OCI-LY7 (cell line): ENCODE data around the gene NME2. TPM values are rescaled to one million over a fixed set of nuclear protein-coding genes. Genes with fewer than 3 reads are reported as not detected.

ENCODE experiments used
- BruUV-seq: library from RNA; stranded (reverse); fragments of 400-500 nt; replicated peaks from 2 replicates; lab custom pipeline; 2021; lab: Mats Ljungman, UMichigan
- CTCF ChIA-PET: fragments of 300-600 bp; sonication (Branson Sonifier 250); formaldehyde crosslinking; loops from one replicate; lab custom pipeline; 2022; ENCODE audit warnings: antibody characterized with exemption; ENCODE audit not compliant: unreplicated experiment; lab: Charles Lee
- POLR2A ChIA-PET: fragments of 300-600 bp; sonication (Branson Sonifier 250); formaldehyde crosslinking; loops from one replicate; lab custom pipeline; 2022; ENCODE audit warnings: antibody characterized with exemption; lab: Charles Lee
- DNase-seq: peaks from one replicate; pipeline ENCODE4 v3.0.0-alpha.2; 2015; ENCODE audit warnings: low spot score
- H2AFZ ChIP-seq: fragments of 200-600 bp; sonication (generic), shearing (Covaris generic); 2 replicates; pipeline ENCODE4 v1.6.1; 2014; ENCODE audit warnings: mild to moderate bottlenecking, antibody characterized with exemption, low read length, moderate library complexity
- H3K27ac ChIP-seq: fragments of 200-600 bp; sonication (generic); 2 replicates; pipeline ENCODE4 v1.5.1; 2014; ENCODE audit warnings: mixed run types, low read depth, mild to moderate bottlenecking, moderate library complexity, low read length, inconsistent platforms; ENCODE audit not compliant: poor library complexity, severe bottlenecking
- H3K36me3 ChIP-seq: fragments of 200-600 bp; sonication (generic); 2 replicates; pipeline ENCODE4 v1.6.1; 2014; ENCODE audit warnings: mild to moderate bottlenecking, antibody characterized with exemption, low read length, moderate library complexity, mixed read lengths; ENCODE audit not compliant: insufficient read depth
- H3K4me1 ChIP-seq: fragments of 200-600 bp; sonication (generic); 2 replicates; pipeline ENCODE4 v1.5.1; 2014; ENCODE audit warnings: mild to moderate bottlenecking, low read length; ENCODE audit not compliant: insufficient read depth, poor library complexity, severe bottlenecking
- H3K4me2 ChIP-seq: fragments of 200-600 bp; sonication (generic); 2 replicates; pipeline ENCODE4 v1.6.1; 2014; ENCODE audit warnings: mild to moderate bottlenecking, low read length
- H3K4me3 ChIP-seq: fragments of 200-600 bp; sonication (generic); 2 replicates; pipeline ENCODE4 v1.5.1; 2014; ENCODE audit warnings: mild to moderate bottlenecking, low read depth, low read length; ENCODE audit not compliant: poor library complexity, severe bottlenecking
- H3K79me2 ChIP-seq: fragments of 200-600 bp; sonication (generic); 2 replicates; pipeline ENCODE4 v1.6.1; 2016; ENCODE audit warnings: low read depth, mild to moderate bottlenecking, low read length, moderate library complexity, mixed read lengths; ENCODE audit not compliant: insufficient read depth
- H3K9me2 ChIP-seq: fragments of 200-600 bp; sonication (generic); 2 replicates; pipeline ENCODE4 v1.6.1; 2016; ENCODE audit warnings: mild to moderate bottlenecking, low read length, mixed read lengths; ENCODE audit not compliant: insufficient read depth
- H3K9me3 ChIP-seq: fragments of 200-600 bp; sonication (generic); 2 replicates; pipeline ENCODE4 v1.6.1; 2014; ENCODE audit warnings: mild to moderate bottlenecking, mixed run types, low read length, mixed read lengths
- H4K20me1 ChIP-seq: fragments of 200-600 bp; sonication (generic); 2 replicates; pipeline ENCODE4 v1.6.1; 2014; ENCODE audit warnings: mild to moderate bottlenecking, antibody characterized with exemption, low read length, moderate library complexity, mixed read lengths; ENCODE audit not compliant: insufficient read depth
- CTCF ChIP-seq: fragments of 200-600 bp; sonication (generic); conservative IDR thresholded peaks from 2 replicates; pipeline ENCODE4 v1.5.1; 2014; ENCODE audit warnings: mild to moderate bottlenecking, antibody characterized with exemption, low read length, moderate library complexity, mixed read lengths
- EZH2phosphoT487 ChIP-seq: fragments of 200-600 bp; sonication (generic); IDR thresholded peaks from 2 replicates; pipeline ENCODE4 v1.6.1; 2018; ENCODE audit warnings: low read depth, borderline replicate concordance, mild to moderate bottlenecking, mixed run types, antibody characterized with exemption, low read length, moderate library complexity, mixed read lengths
- intact Hi-C: fragments of 100-400 bp; cut with micrococcal nuclease; formaldehyde crosslinking; loops from one replicate; pipeline ENCODE4 v1.10.0; 2022; ENCODE audit not compliant: unreplicated experiment
- total RNA-seq, 2 experiments: library from RNA; depleted of rRNA in 1 of 2; stranded (reverse); fragments of >200 nt in 1 of 2; shearing (Covaris generic) in 1 of 2; gene quantifications; 2 replicates each; pipeline ENCODE4 v1.2.3, GENCODE V29; 2014 to 2022

The NME2 gene
- total RNA-seq, 2 experiments from 2014 or later = 369 to 582 TPM

- H3K79me2 ChIP-seq = no peaks in the 10 kb centered on the region
- H3K4me2 ChIP-seq = no peak overlapping the region
- no peaks in the 10 kb centered on the region for H4K20me1 ChIP-seq
- H3K9me3 ChIP-seq = no peaks in the 10 kb centered on the region
- no peaks in the 10 kb centered on the region for H3K36me3 ChIP-seq
- H3K4me1 ChIP-seq = peaks cover 3% of the 10 kb centered on the region
- POLR2A ChIA-PET = no interaction called here
- intact Hi-C loops = no loop called here
- BruUV-seq = no TSS peak
- no peak overlapping the region for H3K27ac ChIP-seq
- no peak overlapping the region for H2AFZ ChIP-seq
- no peak for DNase-seq
- TF ChIP-seq EZH2phosphoT487 (no peak), CTCF (no peak)
- H3K4me3 ChIP-seq = no peak overlapping the region
- H3K9me2 ChIP-seq = no peaks in the 10 kb centered on the region
- CTCF ChIA-PET = no interaction called here
Measured at GRCh38 chr17:51132964-51133319, 33.3 kb upstream of the NME2 start.

- TF ChIP-seq CTCF (no peak), EZH2phosphoT487 (no peak)
- Histone ChIP-seq H3K4me1 (peaks cover 3% of the 10 kb centered on the region), H3K36me3 (no peaks in the 10 kb centered on the region), H3K79me2 (no peaks in the 10 kb centered on the region), H3K9me2 (no peaks in the 10 kb centered on the region), H3K4me2 (no peak overlapping the region), H2AFZ (no peak overlapping the region), H4K20me1 (no peaks in the 10 kb centered on the region), H3K4me3 (no peak overlapping the region), H3K9me3 (no peaks in the 10 kb centered on the region), H3K27ac (no peak overlapping the region)
- BruUV-seq = no TSS peak
- POLR2A ChIA-PET = interaction anchor here (0.7 kb wide), 1 partner anchor 20 kb away, joined by 3 read pairs; no protein-coding TSS in a partner anchor
- CTCF ChIA-PET = no interaction called here
- no peak for DNase-seq
- intact Hi-C loops = no loop called here
Measured at GRCh38 chr17:51133365-51133764, 32.8 kb upstream of the NME2 start.

GRCh38 chr17:51135956-51136355 is 30.3 kb upstream of the NME2 start:
- intact Hi-C loops = no loop called here
- Histone ChIP-seq H3K4me2 (no peak overlapping the region), H3K36me3 (no peaks in the 10 kb centered on the region), H3K4me3 (no peak overlapping the region), H2AFZ (no peak overlapping the region), H3K9me2 (no peaks in the 10 kb centered on the region), H3K27ac (no peak overlapping the region), H3K4me1 (peaks cover 3% of the 10 kb centered on the region), H4K20me1 (no peaks in the 10 kb centered on the region), H3K9me3 (no peaks in the 10 kb centered on the region), H3K79me2 (no peaks in the 10 kb centered on the region)
- no peak for DNase-seq
- POLR2A ChIA-PET = no interaction called here
- CTCF ChIA-PET = no interaction called here
- BruUV-seq = no TSS peak
- TF ChIP-seq CTCF (no peak), EZH2phosphoT487 (no peak)
